ENCODE measurements around the gene SOX2. TPM values are rescaled to one million over a fixed set of nuclear protein-coding genes. Genes with fewer than 3 reads are reported as not detected.

SOX2 gene
- total RNA-seq, 2 donors from 2014 or later, result 0.25 to 0.35 TPM

GRCh38 chr3:181713280-181713647, 1.5 kb downstream of the SOX2 start:
- peaks cover 90% of the 10 kb centered on the region for H3K27me3 ChIP-seq
- intact Hi-C loops (cut with DNase I), result loop anchor here (5.0 kb wide), 1 partner anchor 969 kb away; no protein-coding TSS in a partner anchor
- TF ChIP-seq CTCF (IDR thresholded peaks at IDR 0.05), result no peak
- H3K9ac ChIP-seq (ENCODE audit: low read depth in 2 of 2, low read length in 2 of 2), result no peak overlapping the region
- no peak overlapping the region for H3K27ac ChIP-seq
- no peak overlapping the region for H3K4me3 ChIP-seq
- no peaks in the 10 kb centered on the region for H3K36me3 ChIP-seq
- H3K9me3 ChIP-seq, result no peaks in the 10 kb centered on the region
- no peak for DNase-seq
- peaks cover 3% of the 10 kb centered on the region for H3K4me1 ChIP-seq

GRCh38 chr3:181713676-181714612, 2.2 kb downstream of the SOX2 start:
- H3K4me1 ChIP-seq, result peaks cover 3% of the 10 kb centered on the region

DNA sequence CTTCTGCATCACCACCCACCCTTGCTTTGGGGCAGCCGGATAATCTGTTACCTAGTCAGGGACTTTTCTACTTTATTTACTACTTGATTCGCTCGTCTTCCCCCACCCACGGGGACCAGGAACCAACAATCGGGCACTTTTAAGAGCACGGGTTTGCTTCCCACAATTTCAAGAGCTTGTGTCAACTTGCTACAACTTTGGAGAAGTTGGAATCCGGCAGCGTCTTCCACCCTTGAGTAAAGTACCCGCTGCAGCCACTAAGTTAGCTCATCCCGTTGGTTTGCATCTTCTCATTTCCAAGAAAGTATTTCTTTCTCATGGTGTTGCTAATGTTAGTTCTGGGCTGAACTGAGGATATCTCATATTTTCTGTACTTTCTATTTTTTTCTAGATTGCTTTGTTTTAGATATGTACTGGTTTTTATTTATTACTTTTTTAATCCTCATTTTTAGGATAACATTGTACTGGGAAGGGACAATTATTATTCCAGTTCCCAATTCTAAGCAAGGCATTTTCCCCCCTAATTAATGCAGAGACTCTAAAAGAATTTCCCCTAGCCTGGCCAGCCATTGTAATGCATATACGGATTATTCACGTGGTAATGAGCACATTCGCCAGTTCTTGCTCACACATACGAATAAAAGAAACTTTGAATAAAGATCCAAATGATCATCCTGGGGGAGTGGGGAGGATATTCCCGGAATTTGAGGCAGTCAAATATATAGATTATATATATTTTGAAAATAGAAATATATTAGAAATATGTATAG, 4.0 kb downstream of the SOX2 start:
- no peaks in the 10 kb centered on the region for H3K9me3 ChIP-seq
- no peak for TF ChIP-seq CTCF (IDR thresholded peaks at IDR 0.05)
- no peak for DNase-seq
- H3K27ac ChIP-seq, result no peak overlapping the region
- H3K4me1 ChIP-seq, result peaks cover 3% of the 10 kb centered on the region
- no peaks in the 10 kb centered on the region for H3K36me3 ChIP-seq
- H3K9ac ChIP-seq (ENCODE audit: low read depth in 2 of 2, low read length in 2 of 2), result no peak overlapping the region
- intact Hi-C loops (cut with DNase I), result no loop called here
- peaks cover 90% of the 10 kb centered on the region for H3K27me3 ChIP-seq
- no peak overlapping the region for H3K4me3 ChIP-seq

More at GRCh38 chr3:181713676-181714612, 2.2 kb downstream of the SOX2 start:
- DNase-seq, result no peak
- intact Hi-C loops (cut with DNase I), result loop anchor here (5.0 kb wide), 1 partner anchor 968 kb away; no protein-coding TSS in a partner anchor
- Histone ChIP-seq H3K9me3 (no peaks in the 10 kb centered on the region), H3K4me3 (no peak overlapping the region), H3K9ac (ENCODE audit: low read depth in 2 of 2, low read length in 2 of 2) (no peak overlapping the region), H3K27ac (no peak overlapping the region), H3K27me3 (peaks cover 86% of the 10 kb centered on the region), H3K36me3 (no peaks in the 10 kb centered on the region)
- no peak for TF ChIP-seq CTCF (IDR thresholded peaks at IDR 0.05)

- H3K9me3 ChIP-seq, result no peaks in the 10 kb centered on the region
- no peak overlapping the region for H3K4me3 ChIP-seq
- peaks cover 88% of the 10 kb centered on the region for H3K27me3 ChIP-seq
- no peaks in the 10 kb centered on the region for H3K36me3 ChIP-seq
- TF ChIP-seq CTCF (IDR thresholded peaks at IDR 0.05), result no peak
- no peak for DNase-seq
- H3K4me1 ChIP-seq, result peaks cover 3% of the 10 kb centered on the region
- H3K9ac ChIP-seq (ENCODE audit: low read depth in 2 of 2, low read length in 2 of 2), result no peak overlapping the region
- intact Hi-C loops (cut with DNase I), result no loop called here
- no peak overlapping the region for H3K27ac ChIP-seq
Measured at GRCh38 chr3:181716966-181717365, 5.2 kb downstream of the SOX2 start.

- H3K27ac ChIP-seq, result no peak overlapping the region
Measured at GRCh38 chr3:181717549-181718171, 5.9 kb downstream of the SOX2 start.

More at GRCh38 chr3:181717549-181718171, 5.9 kb downstream of the SOX2 start:
- no peaks in the 10 kb centered on the region for H3K4me1 ChIP-seq
- peaks cover 87% of the 10 kb centered on the region for H3K27me3 ChIP-seq
- no peaks in the 10 kb centered on the region for H3K36me3 ChIP-seq
- H3K9ac ChIP-seq (ENCODE audit: low read depth in 2 of 2, low read length in 2 of 2), result no peak overlapping the region
- TF ChIP-seq CTCF (IDR thresholded peaks at IDR 0.05), result no peak
- intact Hi-C loops (cut with DNase I), result no loop called here
- no peaks in the 10 kb centered on the region for H3K9me3 ChIP-seq
- DNase-seq, result no peak
- H3K4me3 ChIP-seq, result no peak overlapping the region
